Inflammatory macrophage treated with lipopolysaccharide for 1 hour (primary cell): ENCODE results near the gene SMYD4.
"Not testable (repeated sequence)": the region's sequence is repeated elsewhere in the genome, so short reads cannot be mapped to it uniquely, and the experiment has no call there.

Source experiments
- DNase-seq, 2 donors: peaks; one replicate each; pipeline ENCODE4 v3.0.0-alpha.2; 2020 to 2022

The SMYD4 gene

DNA sequence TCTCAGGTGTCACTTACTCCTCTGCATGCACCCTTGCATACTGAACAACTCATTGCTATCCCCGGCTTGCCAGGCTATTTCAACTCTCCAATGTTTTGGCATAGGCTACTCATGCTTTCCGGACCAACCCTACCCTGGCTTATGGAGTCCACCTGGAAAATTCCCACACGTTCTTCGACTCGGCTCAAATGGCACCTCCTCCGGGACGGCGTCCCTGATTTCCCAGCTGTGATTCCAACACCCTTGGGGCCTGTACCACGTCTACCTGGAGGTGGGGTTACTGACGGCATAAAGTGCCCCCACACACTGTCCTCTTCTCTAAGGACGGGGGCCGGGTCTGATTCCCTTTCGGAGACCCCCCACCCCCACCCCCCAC lies 498 bp downstream of the SMYD4 start:
- DNase-seq: no peak

DNA sequence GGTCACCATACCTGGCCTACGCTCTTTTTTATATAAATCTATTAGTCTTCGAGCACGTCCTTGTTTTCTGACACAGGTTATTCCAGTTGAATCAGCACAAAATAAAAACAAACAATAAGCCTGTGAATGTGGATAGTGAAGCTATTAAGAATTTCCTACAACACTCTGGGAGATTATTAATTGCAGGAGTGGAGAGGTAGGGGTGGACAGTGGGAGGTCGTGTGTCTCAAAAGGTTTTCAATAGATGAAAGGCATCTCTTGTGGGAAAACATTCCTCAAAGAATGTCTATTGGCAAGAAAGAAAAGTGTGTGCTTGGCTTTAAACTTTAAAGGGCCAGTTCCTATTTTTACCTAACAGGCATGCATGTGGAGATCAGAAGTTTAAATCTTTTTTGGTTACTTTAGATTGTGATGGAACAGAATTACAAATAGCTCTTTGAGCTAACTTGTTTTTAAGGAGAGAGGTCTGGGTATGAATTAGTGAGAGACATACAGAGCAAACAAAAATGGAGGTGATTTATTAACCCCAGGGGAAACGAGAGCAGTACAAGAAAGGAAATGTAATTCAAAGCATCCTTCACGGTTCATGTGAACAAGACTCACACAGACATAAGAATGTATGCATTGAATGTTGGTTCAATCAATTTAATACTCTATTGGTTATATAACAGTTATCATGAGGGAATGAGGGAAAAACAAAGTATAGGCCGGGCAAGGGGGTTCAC lies 9.0 kb downstream of the SMYD4 start:
- no peak for DNase-seq

DNA sequence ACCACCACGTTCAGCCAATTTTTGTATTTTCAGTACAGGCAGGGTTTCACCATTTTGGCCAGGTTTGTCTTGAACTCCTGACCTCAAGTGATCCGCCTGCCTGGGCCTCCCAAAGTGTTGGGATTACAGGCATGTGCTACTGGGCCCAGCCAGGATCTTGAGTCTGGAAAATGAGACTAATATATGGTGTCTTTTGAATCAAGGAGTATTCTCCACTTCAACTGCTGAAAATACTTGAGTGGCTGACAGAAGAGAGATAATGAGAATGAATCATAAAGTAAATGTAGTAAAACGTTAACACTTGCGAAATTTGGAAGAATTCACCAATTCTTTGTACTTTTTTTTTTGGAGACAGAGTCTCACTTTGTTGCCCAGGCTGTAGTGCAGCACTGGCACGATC lies 16.6 kb downstream of the SMYD4 start:
- no peak for DNase-seq

DNA sequence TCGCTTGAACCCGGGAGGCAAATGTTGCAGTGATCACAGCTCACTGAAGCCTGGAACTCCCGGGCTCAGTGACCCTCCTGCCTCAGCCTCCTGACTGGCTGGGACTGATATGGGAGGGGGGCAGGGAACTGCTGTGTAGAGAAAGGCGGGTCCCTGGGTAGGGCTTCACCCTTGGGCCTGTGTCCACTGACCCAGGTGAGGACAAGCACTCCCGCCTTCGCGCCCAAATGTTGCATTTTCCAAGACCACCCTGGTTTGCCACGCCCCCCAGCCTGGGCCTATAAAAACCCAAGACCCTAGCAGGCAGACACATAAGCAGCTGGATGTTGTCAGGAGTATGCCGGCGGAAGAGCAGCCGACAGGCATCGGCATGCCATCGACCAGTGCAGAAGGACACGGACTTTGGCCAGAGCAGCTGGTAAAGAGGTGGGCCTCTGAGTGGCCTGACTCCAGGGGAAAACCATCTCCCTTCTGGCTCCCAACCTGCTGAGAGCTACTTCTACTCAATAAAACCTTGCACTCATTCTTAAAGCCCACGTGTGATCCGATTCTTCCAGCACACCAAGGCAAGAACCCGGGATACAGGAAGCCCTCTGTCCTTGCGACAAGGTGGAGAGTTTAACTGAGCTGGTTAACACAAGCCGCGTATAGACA lies 19.1 kb downstream of the SMYD4 start:
- DNase-seq: no peak

DNA sequence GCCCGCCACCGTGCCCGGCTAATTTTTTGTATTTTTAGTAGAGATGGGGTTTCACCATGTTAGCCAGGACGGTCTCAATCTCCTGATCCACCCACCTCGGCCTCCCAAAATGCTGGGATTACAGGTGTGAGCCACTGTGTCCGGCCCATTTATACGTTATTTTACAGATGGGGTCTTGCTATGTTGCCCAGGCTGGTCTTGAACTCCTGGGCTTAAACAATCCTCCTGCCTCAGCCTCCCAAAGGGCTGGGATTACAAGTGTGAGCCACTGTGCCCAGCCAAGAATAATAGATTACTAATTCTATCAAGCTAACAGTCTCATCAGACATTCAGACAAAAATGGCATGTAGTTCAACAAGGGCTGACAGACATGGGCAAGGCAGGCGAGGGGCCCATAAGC lies 19.9 kb downstream of the SMYD4 start:
- not testable (repeated sequence) for DNase-seq

DNA sequence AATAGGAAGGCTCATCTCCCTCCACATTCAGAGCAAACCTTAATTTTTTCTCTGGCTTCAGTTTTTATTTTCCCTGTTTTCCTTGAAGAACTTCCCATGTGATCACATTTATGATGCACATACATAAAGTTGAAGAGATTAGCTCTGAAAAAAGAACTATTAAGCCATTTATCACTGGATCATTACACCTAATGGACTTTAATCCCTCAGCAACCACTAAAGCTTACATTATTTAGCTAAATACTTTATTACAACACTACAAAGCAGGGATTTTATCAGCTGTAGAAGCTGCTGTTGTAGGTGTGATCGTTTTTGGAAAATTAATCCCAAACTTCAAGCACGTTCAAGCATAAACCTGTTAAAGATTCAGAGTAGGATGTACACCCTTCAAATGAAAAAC lies 21.1 kb downstream of the SMYD4 start:
- no peak for DNase-seq

DNA sequence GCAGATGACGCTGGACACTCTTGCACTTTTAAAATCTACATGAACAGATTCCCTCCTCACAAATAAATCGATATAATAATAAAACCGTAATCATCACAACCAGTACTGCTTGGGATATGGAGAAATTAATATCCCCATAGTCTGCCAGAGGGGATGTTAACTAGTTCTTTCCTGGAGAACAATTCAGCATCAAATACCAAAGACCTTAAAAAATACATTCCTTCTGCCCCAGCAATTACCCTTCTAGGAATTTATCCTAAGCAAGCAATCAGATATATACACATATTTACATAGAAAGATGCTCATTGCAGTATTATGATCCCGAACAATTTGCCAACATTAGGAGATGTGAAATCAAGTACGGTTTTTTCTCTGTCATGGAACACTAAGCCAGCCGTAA lies 21.8 kb downstream of the SMYD4 start:
- no peak for DNase-seq

DNA sequence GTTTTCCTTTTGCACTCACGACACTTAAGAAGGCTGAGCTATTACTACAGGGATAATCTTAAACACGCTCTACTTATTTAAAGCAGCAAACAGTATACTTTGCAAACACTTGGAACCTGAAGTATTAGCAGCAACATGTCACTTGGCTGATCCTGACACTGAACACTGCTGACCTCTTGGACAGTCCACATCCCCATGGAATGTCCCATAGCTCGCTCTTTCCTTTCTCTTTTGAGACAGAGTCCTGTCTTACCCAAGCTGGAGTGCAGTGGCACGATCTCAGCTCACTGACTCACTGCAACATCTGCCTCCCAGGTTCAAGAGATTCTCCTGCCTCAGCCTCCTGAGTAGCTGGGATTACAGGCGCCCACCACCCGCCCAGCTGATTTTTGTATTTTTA lies 26.4 kb downstream of the SMYD4 start:
- DNase-seq: no peak

DNA sequence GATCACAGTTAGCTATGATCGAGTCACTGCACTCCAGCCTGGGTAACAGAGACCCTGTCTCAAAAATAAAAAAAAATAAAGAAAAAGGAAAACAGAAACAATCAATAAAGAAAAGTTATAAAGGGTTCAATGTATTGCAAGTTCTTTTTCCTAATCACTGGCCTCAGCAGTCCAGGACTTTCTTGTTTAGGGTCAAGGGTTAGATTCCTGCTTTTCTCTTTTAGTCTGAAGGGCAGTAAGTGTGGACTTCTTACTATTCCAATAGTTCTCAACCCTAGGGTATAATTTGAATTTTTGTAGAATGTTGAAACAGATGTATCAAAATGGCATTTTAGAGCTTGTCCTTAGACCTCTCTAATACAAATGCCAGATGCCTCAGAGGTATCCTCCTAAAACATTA lies 27.3 kb downstream of the SMYD4 start:
- no peak for DNase-seq

DNA sequence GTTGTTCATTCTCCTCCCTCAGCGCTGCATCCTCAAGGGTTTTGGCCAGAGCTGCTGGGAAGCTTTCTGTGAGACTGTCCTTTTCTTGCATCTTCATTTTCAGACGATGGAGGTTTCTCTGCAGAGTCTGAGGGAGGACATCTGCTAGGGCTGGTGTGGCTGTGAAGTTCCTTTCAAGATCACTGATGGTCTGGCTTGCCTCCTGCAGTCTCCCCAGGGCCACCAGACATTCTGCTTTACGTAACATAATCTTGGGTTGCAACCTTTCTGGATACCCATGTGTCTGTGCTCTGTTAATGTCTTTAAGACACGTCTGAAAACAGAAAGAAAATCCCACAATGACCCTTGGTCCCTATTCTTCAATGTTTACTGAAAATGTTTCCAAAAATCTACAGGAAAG lies 29.0 kb downstream of the SMYD4 start:
- no peak for DNase-seq

DNA sequence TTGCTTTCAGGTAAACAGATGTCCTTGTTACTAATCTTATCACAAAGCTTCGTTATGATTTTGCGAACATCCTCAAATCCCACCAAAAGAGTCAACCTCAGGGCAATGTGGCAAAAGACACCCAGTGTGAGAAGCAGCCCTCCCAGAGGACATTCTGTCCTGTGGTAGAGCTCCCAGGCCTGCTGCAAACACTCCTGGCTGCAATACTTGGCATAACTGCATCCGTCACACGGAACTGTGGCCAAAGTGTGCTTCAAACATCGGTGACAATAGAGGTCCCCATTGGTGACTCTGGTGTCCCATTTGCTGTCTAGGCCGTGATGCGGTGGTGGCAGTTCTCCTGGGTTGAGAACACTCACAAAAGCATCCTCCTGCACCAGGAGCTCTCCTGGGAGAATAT lies 29.5 kb downstream of the SMYD4 start:
- no peak for DNase-seq

DNA sequence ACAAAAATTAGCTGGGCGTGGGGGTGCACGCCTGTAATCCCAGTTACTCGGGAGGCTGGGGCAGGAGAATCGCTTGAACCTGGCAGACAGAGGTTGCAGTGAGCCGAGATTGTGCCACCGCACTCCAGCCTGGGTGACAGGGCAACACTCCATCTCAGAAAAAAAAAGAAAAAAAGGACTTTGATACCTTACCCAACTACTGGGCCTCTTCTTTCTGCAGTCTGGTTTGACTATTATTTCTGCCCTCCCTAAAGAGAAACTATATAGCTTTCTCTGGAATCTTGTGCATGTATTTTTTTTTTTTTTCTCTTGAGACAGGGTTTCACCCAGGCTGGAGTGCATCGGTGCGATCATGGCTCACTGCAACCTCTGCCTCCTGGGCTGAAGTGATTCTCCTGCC lies 31.9 kb downstream of the SMYD4 start:
- not testable (repeated sequence) for DNase-seq

DNA sequence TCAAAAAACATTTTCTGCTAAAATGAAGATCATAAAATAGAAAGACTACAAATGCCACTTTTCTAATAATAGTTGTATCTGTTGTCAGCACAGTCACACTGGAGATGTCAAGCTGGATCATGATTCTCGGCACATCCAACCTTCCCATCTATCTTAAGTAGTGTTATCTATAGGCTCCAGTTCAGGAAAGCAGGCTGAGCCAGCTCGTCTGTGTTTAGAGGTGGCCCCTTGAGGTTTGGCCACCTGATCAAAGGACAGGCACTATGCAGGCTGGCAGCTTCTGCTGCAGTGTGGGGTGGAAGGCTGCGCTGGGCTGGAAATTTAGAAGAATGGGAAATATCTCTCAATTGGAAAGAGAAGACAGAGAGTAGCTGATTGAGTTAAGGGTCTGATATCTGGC lies 32.4 kb downstream of the SMYD4 start:
- no peak for DNase-seq

DNA sequence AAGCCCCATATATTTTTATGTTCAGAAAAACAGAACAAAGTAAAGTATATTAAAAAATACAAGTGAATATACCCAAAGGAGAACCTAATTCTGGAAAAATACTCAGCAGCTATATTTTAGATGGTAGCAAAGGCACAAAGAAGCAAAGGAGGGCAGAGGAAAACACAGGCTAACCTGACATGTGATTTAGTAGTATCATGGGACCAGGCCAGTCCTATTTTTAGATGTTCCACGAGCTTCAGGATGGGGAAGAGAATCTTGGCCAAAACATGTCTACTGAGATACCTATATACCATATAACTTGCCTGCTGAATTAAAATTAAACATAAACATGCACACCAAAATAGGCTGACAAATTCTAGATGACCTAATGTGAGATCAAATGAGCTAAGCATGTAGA lies 32.9 kb downstream of the SMYD4 start:
- peak; percentile 12 to 28 for DNase-seq

DNA sequence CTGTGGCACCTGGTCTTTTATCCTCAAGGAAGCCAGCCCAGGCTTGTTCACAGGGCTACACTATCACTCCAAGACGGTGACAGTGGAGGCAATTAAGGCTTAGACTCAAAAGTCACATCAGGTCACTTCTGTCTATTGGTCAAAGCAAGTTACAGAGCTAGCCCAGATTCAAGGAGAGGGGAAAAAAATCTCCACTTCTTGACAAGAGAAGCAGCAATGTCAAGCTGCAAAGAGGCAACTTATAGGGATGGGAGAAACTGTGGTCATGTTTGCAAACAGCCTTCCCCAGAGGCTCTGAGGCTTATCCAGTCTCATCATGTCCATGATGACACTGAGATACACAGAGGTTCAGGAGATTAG lies 36.3 kb downstream of the SMYD4 start:
- no peak for DNase-seq

DNA sequence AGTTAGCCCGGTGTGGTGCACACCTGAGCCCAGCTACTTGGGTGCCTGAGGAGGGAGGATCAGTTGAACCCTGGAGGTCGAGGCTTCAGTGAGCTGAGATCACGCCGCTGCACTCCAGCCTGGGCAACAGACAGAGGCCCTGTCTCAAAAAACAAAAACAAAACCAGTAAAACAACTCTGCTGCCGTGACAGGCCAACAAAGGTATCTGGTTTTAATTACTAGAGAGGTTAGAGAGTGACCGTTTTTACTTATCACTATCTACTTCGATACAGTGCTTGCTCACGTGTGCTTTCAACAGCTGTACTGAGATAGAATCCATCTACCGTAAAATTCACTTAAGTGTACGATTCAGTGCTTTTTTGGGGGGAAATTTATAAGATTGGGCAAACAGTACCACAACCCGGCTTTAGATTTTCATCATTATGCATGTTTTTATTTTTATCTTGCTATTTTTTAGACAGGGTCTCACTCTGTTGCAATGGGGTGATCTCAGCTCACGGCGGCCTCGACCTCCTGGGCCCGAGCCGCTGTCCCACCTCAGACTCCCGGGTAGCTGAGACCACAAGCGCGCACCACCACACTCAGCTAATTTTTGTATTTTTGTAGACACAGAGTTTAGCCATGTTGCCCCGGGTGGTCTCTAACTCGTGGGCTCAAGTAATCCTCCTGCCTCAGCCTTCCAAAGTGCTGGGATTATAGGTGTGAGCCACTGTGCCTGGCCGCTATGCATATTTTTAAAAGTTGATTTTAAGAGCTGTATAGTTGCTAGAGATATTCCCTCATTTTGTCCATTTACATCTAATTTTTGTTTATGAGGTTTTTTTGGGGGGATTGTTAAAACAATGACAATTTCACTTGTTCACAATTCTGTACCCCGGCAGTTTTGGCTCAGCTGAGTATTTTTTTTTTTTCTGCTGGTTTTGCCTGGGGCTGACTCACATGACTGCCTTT lies 36.9 kb downstream of the SMYD4 start:
- DNase-seq: no peak

DNA sequence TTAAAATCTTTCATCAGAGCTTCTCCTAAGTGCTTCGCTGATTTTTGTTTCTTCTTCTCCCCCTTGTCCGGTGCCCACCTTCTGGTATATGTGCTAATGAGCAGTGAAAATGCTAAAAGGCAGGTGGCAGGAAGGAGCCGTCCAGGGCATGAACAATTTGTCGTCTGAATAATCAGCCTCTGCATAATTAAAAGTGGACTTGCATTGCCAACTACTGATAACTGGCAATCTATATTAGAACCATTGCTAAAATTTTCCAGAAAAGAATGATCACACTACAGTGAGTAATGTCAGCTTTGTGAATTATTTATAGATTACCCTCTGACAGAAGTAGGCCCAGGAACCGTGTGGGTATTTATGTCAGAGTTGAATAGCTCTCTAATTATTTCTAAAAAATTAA lies 39.8 kb downstream of the SMYD4 start:
- peak in 1 of 2 donors; percentile 13 for DNase-seq

DNA sequence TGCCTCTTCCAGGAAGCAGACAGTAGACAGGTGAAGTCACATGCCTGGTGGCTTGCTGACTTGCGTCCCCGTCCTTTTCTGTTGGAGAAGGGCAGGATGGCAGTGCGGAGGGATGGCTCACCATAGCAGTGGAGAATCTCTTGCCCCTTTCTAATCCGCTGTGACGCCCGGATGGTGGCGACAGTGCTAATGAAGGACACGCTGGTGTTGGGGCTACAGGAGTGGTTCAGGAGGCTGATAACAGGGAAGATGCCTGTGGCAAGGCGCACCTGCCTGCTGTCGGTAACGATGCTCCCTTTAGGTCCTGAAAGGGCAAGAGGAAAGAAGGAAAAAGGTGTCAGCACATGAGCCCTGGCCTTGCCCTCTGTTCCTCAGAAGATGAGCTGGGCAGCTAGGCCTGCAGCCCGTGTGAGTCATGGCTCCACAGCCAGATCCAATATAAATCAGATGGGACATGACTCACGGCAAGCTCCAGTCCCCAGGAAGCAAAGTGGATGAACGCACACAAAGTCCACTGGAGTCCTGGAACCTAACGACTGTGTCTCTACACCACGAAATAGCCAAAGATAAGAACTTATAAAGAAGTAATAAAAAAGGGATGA lies 42.3 kb downstream of the SMYD4 start:
- DNase-seq: no peak

DNA sequence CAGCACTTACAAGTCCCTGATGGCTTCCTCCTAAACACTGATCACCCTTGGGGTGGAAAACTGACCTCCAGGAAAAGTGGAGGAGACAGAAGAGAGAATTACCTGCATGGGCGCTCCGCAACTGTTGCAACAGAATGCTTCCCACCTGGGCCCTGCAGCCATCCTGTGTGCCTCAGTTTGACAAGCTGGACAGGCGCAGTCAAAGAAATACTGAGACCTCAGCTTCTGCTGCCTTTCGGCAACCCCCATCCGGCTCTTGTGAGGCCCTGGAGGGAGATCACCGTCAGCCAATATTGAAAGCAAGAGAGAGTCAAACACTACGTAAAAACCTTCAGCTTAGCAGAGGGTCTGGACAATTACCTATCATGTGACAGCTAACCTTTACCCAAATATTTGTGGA lies 43.0 kb downstream of the SMYD4 start:
- no peak for DNase-seq

DNA sequence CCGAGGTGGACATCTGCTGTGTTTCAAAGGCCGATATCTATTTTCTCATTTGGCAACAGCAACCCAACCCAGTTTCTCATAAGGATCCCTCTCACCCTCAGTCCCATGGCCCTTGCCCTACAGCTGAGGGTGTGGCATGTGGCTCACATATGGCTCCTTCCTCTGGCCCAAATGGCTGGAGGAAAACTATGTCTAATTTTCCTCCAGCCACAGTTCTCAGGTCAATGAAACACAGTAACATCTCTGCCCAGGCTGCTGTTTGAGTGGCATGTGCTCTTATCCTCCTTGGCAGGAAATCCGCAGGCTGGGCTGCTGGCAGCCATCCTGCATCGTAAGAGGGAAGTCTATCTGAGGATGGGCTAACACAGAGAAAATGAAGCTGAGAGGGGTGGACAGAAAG lies 43.8 kb downstream of the SMYD4 start:
- DNase-seq: no peak

DNA sequence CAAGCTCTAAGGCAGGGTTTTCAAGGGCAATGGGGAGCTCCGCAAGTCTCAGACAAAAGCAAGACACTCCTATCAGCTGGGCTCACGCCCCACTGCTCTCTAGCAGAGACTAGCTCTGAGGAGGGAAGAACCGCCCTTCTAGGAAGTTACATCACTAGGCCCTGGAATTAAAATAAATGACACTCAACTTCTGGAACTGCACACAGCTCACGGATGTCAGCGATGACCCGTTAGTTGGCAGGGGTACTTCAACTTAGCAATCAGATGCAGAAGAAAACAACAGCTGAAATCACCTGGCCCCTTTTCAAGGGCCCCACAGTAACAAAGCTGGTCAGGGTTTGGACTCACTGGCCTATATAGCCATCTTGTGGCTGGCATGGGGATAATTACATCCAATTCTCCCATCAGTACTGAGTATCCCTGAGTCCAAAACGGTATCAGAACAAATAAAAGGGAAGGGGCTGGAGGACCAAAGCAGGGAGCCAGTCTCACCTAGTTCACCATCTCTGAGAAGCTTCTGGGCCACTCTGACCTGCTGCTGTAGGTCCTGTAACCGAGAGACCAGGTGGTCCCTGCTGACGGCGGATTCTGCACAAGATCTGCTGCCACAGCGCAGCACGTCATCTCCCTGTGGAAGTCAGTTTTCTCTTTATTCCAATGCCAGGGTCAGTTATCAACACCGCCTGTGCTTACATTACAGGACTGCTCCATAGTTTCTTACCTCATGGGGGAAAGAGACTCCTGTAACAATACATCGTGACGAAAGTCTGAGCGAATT lies 45.7 kb downstream of the SMYD4 start:
- DNase-seq: peak; percentile 75 to 88

DNA sequence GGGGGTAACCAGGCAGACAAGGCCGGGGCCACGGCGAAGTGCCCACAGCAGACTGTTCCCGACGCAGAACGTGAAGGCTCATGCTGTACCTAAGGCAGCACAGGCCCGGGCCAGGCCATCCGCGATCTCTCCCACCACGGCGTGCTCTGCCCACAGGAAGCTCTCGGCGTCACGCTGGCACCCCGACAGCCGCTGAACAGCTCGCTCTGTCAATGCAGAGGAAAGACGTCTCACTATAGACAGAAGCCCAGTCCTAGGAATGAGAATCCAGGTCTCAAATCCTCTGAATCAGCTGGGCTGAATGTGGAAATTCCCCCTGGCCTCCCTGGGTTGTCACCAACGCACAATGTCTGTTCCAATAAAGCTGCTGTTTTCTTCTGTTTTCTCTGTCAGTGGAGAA lies 46.4 kb downstream of the SMYD4 start:
- DNase-seq: peak; percentile 52 to 64

DNA sequence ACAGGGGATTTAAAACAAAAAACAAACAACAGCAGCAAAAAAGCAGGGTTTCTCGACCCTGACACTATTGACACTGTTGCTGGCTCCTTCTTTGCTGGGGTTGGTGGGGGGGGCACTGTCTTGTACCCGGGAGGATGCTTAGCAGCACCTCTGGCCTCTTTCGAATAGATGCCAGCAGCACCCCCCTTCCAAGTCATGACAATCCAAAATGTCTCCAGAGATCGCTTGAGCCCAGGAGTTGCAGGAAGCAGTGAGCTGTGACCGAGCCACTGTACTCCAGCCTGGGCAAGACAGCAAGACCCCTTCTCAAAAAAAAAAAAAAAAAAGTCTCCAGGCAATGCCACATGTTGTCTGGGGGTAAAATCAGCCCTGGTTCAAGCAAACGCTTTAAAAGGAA lies 47.5 kb downstream of the SMYD4 start:
- DNase-seq: no peak
